B cell (primary cell): ENCODE data around the gene DHRS7.

Experiments
- CTCF ChIP-seq: fragments of 200-600 bp; IDR thresholded peaks from one replicate; pipeline ENCODE4 v1.8.0; 2022; ENCODE audit warnings: antibody characterized with exemption, mild to moderate bottlenecking
- EZH2 ChIP-seq: IDR thresholded peaks from 2 replicates; pipeline ENCODE4 v1.6.1; 2012; ENCODE audit warnings: borderline replicate concordance, low read depth, mild to moderate bottlenecking, moderate library complexity, low read length; ENCODE audit not compliant: insufficient read depth, poor library complexity, severe bottlenecking

- no peak for TF ChIP-seq CTCF
- no peak for TF ChIP-seq EZH2
Observed at GRCh38 chr14:60183741-60184140, 18.5 kb upstream of the DHRS7 start.
